Stimulated activated CD4-positive, alpha-beta T cell treated with anti-CD3 and anti-CD28 coated beads, Interleukin-15, amount 100 ng/mL, for 24 hours (primary cell): Measurements from ENCODE around the gene LRP1.

Source experiments
- DNase-seq: peaks from one replicate; pipeline ENCODE4 v3.0.0-alpha.2; 2020

The LRP1 gene

GRCh38 chr12:57138526-57139272, 10.4 kb downstream of the LRP1 start:
- DNase-seq: no peak

DNA sequence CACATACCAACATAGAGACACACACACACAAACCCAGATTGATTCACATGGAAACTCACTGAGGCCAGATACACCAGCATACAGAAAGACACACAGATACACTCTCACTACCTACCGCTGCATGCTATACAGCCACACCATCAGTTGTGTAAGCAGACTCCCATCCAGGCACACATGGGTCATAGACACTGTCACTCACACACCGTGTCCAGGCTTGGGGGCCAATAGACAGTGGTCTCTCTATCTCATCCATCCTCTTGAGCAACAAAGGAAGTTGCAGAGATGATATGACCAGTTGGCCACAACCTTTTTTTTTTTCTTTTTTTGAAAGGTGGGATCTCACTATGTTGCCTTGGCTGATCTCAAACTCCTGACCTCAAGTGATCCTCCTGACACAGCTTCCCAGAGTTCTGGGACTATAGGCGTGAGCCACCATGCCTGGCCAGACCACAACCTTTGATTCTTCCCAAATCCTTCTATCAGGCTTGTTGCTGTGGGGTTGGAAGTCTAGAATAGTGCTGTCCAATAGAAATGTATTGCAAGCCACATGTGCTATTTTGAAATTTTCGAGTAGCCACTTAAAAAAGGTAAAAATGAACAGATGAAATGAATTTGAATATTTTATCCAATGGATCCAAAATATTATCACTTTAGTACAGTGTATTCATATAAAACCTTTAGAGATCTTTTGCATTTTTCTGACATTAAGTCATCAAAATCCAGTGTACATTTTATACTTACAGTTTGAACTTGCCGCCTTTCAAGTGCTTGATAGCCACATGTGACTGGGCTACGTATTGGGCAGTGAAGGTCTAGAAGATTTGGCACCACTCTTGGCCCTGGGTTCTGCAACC, 11.7 kb downstream of the LRP1 start:
- DNase-seq: no peak

GRCh38 chr12:57141249-57141648, 13.0 kb downstream of the LRP1 start:
- no peak for DNase-seq

- DNase-seq: no peak
Measured at GRCh38 chr12:57142121-57142520, 13.8 kb downstream of the LRP1 start.

- no peak for DNase-seq
Measured at GRCh38 chr12:57142727-57143126, 14.4 kb downstream of the LRP1 start.

- no peak for DNase-seq
Measured at GRCh38 chr12:57143454-57143853, 15.2 kb downstream of the LRP1 start.

DNA sequence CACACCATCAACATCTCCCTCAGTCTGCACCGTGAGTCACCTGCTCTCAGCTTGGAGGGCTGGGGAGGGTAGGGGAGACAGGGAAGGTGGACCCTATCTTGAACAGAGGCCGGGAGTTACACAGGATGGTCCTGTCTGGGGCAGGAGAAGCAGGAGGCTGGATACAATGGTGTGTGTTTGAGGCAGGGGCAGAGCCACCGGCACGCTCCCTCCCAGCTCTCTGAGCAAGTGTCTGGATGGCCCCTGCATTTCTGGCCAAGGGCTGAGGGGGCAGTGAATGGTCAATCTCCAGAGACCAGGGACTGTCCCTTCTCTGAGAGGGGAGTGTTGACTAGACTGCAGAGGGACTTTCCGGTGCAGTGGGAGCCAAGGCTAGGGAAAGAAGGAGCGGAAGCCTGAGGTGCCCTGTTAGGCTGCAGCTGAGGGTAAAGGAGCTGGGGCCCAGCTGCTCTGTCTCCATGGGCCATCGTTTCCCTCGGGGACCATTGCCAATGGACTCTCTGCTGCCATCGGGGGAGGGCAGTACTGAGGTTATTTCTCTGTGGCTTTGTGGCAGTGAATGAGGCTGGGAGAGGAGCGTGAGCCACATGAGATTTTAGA, 17.3 kb downstream of the LRP1 start:
- DNase-seq: no peak

DNA sequence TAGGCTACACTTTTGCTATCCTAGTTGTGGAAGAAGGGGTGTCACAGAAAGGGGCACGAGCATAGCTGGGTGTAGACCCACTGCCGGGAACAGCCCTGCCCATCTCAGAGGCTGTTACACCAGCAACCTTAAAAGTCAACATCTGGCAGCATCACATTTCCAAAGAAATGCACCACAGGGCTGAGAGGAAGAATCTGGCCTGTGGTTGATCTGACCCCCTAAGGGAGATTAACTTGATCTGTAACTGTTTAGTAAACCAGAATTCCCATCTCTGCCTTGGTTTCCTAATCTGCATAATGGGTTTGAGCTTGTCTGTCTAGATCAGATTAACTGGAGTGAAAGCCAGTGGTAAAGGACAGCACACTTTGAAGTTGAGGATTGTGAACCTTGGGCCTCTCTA, 17.8 kb downstream of the LRP1 start:
- no peak for DNase-seq

GRCh38 chr12:57146961-57147944, 19.0 kb downstream of the LRP1 start, which contains the start of gene LRP1-AS:
TSS of gene LRP1-AS (minus strand) at chr12:57147619.
- no peak for DNase-seq

- DNase-seq: no peak
Measured at GRCh38 chr12:57148469-57149244, 20.4 kb downstream of the LRP1 start.

GRCh38 chr12:57149245-57149900, 21.1 kb downstream of the LRP1 start:
- no peak for DNase-seq

- DNase-seq: no peak
Measured at GRCh38 chr12:57150400-57151000, 22.2 kb downstream of the LRP1 start.

GRCh38 chr12:57151741-57152630, 23.7 kb downstream of the LRP1 start:
- no peak for DNase-seq

DNA sequence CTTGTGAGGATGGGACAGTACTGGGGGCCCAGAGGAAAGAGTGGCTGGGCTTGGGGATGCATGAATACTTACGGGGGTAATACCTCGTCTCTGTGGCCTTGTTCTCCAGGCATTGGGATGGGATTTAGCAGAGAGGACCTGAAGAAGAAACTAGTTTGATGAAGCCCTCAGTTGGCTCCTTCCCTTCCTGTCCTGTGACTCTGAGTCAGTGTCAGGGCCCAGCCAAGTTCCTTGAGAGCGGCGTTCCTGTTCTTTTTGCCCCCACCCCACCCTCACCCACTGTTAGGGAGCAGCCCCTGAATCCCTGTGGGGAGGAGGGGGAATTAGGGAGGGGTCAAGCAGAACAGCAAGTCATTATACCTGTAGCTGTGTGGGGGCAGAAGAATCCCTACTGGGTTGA, 24.4 kb downstream of the LRP1 start:
- no peak for DNase-seq

- no peak for DNase-seq
Measured at GRCh38 chr12:57153415-57153997, 25.2 kb downstream of the LRP1 start.

DNA sequence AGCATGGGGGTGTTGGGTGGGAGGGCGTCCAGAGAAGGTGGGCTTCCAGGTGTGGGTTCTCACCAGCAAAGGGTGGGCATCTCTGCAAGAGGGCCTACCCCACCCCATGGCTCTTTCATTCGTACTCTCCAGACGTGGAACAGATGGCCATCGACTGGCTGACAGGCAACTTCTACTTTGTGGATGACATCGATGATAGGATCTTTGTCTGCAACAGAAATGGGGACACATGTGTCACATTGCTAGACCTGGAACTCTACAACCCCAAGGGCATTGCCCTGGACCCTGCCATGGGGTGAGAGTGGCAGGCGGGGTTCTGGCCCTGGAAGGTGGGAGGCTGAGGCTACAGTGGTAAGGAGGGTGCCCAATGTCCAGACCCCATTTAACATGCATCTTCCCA, 25.8 kb downstream of the LRP1 start:
- no peak for DNase-seq

- DNase-seq: no peak
Measured at GRCh38 chr12:57154804-57155434, 26.6 kb downstream of the LRP1 start.

- no peak for DNase-seq
Measured at GRCh38 chr12:57156701-57157403, 28.6 kb downstream of the LRP1 start.
